Choroid plexus epithelial cell (primary cell): ENCODE data around the gene DOC2B.

Experiments used
- DNase-seq: peaks from one replicate; pipeline ENCODE4 v3.0.0-alpha.2; 2010; ENCODE audit warnings: low read depth
- H3K4me3 ChIP-seq: 2 replicates; pipeline ENCODE4 v1.5.1; 2011; ENCODE audit warnings: low read depth, mild to moderate bottlenecking, control low read depth, low read length, moderate library complexity
- CTCF ChIP-seq: conservative IDR thresholded peaks from 2 replicates; pipeline ENCODE4 v1.5.1; 2011; ENCODE audit warnings: low read depth, mild to moderate bottlenecking, control low read depth, inconsistent platforms, low read length, moderate library complexity

Gene DOC2B

DNA sequence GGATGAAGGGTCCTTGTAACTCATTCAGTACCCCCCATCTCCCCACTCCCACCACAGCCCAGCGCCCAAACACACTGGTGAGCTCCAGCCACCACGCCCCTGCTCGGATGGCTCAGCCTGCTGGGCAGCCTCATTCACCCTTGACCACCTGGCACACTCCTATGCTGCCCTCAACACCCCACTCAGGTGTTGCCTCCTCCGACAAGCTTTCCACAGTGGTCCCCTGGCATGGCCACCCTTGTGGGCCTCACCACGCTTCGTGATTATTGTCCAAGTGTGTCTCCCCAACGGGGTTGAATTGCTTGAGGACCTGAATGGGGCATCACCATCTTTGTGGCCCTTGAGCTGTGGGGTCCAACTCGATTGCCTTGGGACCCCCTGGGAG lies 12.0 kb upstream of the DOC2B start:
- H3K4me3 ChIP-seq, result no peak overlapping the region
- TF ChIP-seq CTCF, result no peak
- no peak for DNase-seq

GRCh38 chr17:192666-193425 lies 11.4 kb upstream of the DOC2B start:
- TF ChIP-seq CTCF, result no peak
- no peak for DNase-seq
- no peak overlapping the region for H3K4me3 ChIP-seq

DNA sequence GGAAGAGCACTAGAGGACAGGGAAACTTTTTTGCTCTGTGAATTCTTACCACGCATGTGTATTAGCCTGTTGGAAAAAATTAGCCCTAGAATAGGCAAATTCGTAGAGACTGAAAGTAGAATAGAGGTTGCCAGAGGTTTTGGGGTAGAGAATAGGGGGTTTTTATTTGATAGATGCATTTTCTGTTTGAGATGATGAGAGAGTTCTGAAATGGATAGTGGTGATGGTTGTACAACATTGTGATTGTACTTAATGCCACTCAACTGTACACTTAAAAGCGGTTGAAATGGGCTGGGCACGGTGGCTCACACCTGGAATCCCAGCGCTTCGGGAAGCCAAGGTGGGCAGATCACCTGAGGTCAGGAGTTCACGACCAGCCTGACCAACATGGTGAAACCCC lies 8.0 kb upstream of the DOC2B start:
- DNase-seq, result no peak
- TF ChIP-seq CTCF, result no peak
- no peak overlapping the region for H3K4me3 ChIP-seq

GRCh38 chr17:187130-187529 lies 5.7 kb upstream of the DOC2B start:
- TF ChIP-seq CTCF, result no peak
- no peak overlapping the region for H3K4me3 ChIP-seq
- DNase-seq, result no peak

DNA sequence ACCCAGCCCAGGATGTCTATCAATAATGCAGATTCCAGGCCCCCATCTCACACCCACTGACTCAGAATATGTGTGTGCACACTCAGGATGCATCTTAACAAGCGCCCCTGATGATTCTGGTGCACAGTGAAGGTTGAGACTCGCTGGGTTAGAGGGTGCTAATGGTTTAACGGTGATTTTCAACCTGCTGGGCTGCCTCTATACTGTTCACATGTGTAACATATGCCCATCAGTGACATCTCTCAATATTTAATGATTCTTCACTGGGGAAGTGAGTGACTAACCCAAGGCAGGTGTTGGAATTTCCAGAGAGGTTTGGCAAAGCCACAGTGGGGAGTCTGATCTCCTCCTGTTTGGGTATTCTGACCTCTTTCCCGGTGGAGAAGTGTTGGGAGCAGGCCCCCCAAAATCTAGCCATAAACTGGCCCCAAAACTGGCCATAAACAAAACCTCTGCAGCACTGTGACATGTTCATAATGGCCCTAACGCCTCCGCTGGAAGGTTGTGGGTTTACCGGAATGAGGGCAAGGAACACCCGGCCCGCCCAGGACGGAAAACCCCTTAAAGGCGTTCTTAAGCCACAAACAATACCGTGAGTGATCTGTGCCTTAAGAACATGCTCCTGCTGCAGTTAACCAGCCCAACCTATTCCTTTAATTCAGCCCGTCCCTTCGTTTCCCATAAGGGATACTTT lies 4.1 kb upstream of the DOC2B start:
- no peak overlapping the region for H3K4me3 ChIP-seq
- no peak for TF ChIP-seq CTCF
- DNase-seq, result no peak

DNA sequence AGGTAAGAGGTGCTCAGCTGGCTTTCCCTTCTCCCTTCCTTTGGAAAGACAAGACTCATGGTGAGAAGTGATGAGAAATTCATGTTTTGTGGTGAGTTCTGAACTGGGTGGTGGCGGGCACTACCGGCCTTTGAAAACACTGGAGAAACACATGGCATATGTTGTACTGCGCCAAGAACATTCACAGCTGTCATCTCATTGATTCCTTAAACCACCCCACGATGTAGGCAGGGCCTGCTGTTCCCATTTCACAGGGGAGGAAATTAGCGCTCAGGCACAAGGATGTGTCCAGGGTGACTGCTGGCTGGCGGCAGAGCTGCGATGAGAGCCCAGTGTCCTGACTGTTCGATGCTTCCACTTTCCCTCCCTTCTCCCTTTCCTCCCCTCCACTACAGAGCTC lies 1.6 kb upstream of the DOC2B start:
- no peak for DNase-seq
- H3K4me3 ChIP-seq, result no peak overlapping the region
- TF ChIP-seq CTCF, result no peak
